Measurements from ENCODE around the gene SNX20.

GRCh38 chr16:50630394-50631020 lies 50.6 kb downstream of the SNX20 start:
- TF ChIP-seq POLR2A (IDR thresholded peaks at IDR 0.05; ENCODE audit: low read length) (no peak), GATA1 (IDR thresholded peaks at IDR 0.05; ENCODE audit: low read depth, low read length) (no peak)

Data from erythroblast (primary cell).